ENCODE results near the gene SLC41A3.

DNA sequence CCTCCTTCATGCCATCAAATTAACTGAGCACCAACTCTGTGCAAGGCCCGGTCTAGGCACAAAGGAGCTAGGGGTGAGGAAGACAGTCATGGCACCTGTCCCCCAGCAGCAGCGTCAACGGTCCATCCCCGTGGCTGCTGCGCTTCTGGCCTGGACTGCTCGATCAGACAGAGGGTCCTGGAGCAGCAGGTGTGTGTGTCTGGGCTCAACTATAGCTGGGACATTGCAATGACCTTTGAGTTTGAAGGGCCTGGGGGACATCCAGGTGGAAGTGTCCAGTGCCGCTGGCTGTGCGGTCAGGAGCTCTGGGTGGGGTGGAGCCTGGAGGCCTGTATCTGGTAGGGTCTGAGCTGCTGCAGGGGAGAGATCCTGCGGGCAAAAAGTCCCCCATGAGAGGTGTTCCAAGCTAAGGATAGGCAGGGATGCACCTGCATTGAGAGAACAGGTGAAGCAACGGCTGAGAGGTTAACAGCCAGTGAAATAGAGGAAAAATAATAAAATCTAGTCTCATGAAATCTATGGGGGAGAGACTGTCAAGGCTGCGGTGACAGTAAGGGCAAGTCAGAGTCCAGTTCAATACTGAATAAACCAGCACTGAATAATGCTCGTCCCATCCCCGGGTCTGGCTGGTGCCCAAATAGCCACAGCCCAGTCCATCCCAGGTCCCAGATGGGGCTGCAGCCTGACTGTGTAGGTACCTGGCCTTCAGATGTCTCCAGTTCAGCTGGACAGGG is 25.4 kb upstream of the SLC41A3 start:
- TF ChIP-seq EZH2 (IDR thresholded peaks at IDR 0.05; ENCODE audit: insufficient read depth, poor library complexity, severe bottlenecking) (no peak), EZH2phosphoT487 (IDR thresholded peaks at IDR 0.05; ENCODE audit: insufficient read depth, low read depth) (no peak)
